GM23338 (cell line): ENCODE results near the gene PDIA5. TPM values are rescaled to one million over a fixed set of nuclear protein-coding genes. Genes with fewer than 3 reads are reported as not detected.

Experiments used
- ATAC-seq: fragments of 200-7000 bp; cut with Tn5 transposase; 3 replicates; pipeline ENCODE4 v1.9.1; 2020
- DNase-seq: peaks from one replicate; pipeline ENCODE4 v3.0.0-alpha.2; 2015; ENCODE audit warnings: low spot score
- H2AFZ ChIP-seq: fragments of 200-600 bp; sonication (generic); 2 replicates; pipeline ENCODE4 v1.8.0; 2016; ENCODE audit warnings: antibody characterized with exemption, mild to moderate bottlenecking, moderate library complexity
- H3F3A ChIP-seq: fragments of 200-600 bp; sonication (generic); replicated peaks from 2 replicates; pipeline ENCODE4 v1.8.0; 2017; ENCODE audit warnings: antibody characterized with exemption, mixed run types, low read depth
- H3K27ac ChIP-seq: fragments of 200-600 bp; sonication (generic); 2 replicates; pipeline ENCODE4 v1.6.1; 2016; ENCODE audit warnings: low read depth
- H3K27me3 ChIP-seq: fragments of 200-600 bp; sonication (generic); 2 replicates; pipeline ENCODE4 v1.8.0; 2016; ENCODE audit warnings: mild to moderate bottlenecking, mixed run types, moderate library complexity; ENCODE audit not compliant: insufficient read depth
- H3K36me3 ChIP-seq: fragments of 200-600 bp; sonication (generic); 2 replicates; pipeline ENCODE4 v1.8.0; 2016; ENCODE audit warnings: mild to moderate bottlenecking; ENCODE audit not compliant: insufficient read depth
- H3K4me1 ChIP-seq: fragments of 200-600 bp; sonication (generic); 2 replicates; pipeline ENCODE4 v1.8.0; 2016; ENCODE audit warnings: mild to moderate bottlenecking, moderate library complexity; ENCODE audit not compliant: insufficient read depth
- H3K4me2 ChIP-seq: fragments of 200-600 bp; sonication (generic); 2 replicates; pipeline ENCODE4 v1.7.1; 2017; ENCODE audit warnings: mixed run types
- H3K4me3 ChIP-seq: fragments of 200-600 bp; sonication (generic); 2 replicates; pipeline ENCODE4 v1.6.1; 2016; ENCODE audit warnings: mixed run types
- H3K79me2 ChIP-seq: fragments of 200-600 bp; sonication (generic); replicated peaks from 2 replicates; pipeline ENCODE4 v1.8.0; 2017; ENCODE audit warnings: mild to moderate bottlenecking; ENCODE audit not compliant: insufficient read depth
- H3K9me2 ChIP-seq: fragments of 200-600 bp; sonication (generic); 2 replicates; pipeline ENCODE4 v1.8.0; 2017; ENCODE audit not compliant: insufficient read depth
- H4K20me1 ChIP-seq: fragments of 200-600 bp; sonication (generic); replicated peaks from 2 replicates; pipeline ENCODE4 v1.8.0; 2017; ENCODE audit warnings: mild to moderate bottlenecking; ENCODE audit not compliant: insufficient read depth
- H3K27ac Mint-ChIP-seq: 2 replicates; pipeline ENCODE4 v1.8.0; 2020; ENCODE audit warnings: inconsistent platforms, mild to moderate bottlenecking, moderate library complexity, mixed read lengths
- H3K27me3 Mint-ChIP-seq: 3 replicates; pipeline ENCODE4 v1.8.0; 2022; ENCODE audit warnings: low read depth, mild to moderate bottlenecking, moderate library complexity, mixed read lengths, inconsistent platforms; ENCODE audit not compliant: insufficient read depth, poor library complexity
- H3K36me3 Mint-ChIP-seq: 3 replicates; pipeline ENCODE4 v1.8.0; 2021; ENCODE audit warnings: low read depth, mild to moderate bottlenecking, inconsistent platforms, moderate library complexity, mixed read lengths
- H3K4me1 Mint-ChIP-seq: 3 replicates; pipeline ENCODE4 v1.8.0; 2020; ENCODE audit warnings: mild to moderate bottlenecking, inconsistent platforms, mixed read lengths
- H3K4me3 Mint-ChIP-seq: 3 replicates; pipeline ENCODE4 v1.8.0; 2021; ENCODE audit warnings: moderate library complexity, mild to moderate bottlenecking, inconsistent platforms, mixed read lengths
- H3K9me3 Mint-ChIP-seq: 3 replicates; pipeline ENCODE4 v1.8.0; 2020; ENCODE audit warnings: moderate library complexity, mild to moderate bottlenecking, inconsistent platforms, mixed read lengths
- CREB1 ChIP-seq: fragments of 250-450 bp; sonication (Bioruptor Pico); IDR thresholded peaks from 2 replicates; pipeline ENCODE4 v1.5.0; 2020; ENCODE audit warnings: low read depth, mild to moderate bottlenecking, moderate library complexity
- POLR2AphosphoS5 ChIP-seq: IDR thresholded peaks from 2 replicates; pipeline ENCODE4 v1.6.1; 2016; ENCODE audit warnings: antibody characterized with exemption, low read depth
- ZNF462 ChIP-seq: fragments of 250-450 bp; sonication (Bioruptor Pico); IDR thresholded peaks from 2 replicates; pipeline ENCODE4 v1.5.0; 2020; ENCODE audit warnings: mild to moderate bottlenecking, moderate library complexity
- polyA plus RNA-seq: library from polyadenylated mRNA; unstranded; fragments of >200 nt; fragmentation: Nextera tagmentation; extraction: Ambion mirVana; gene quantifications from 2 replicates; pipeline ENCODE4 v1.2.1, GENCODE V29; 2016
- total RNA-seq: library from RNA; depleted of rRNA; stranded (reverse); fragments of >200 nt; shearing (Covaris generic); gene quantifications from 2 replicates; pipeline ENCODE4 v1.2.3, GENCODE V29; 2014
- TF ChIP-seq, protein P1 (sequence below): IDR thresholded peaks from one replicate; pipeline ENCODE4 v1.6.1; 2018; ENCODE audit warnings: antibody characterized with exemption; ENCODE audit not compliant: unreplicated experiment

The PDIA5 gene
- total and polyA plus RNA-seq, 2 experiments from 2014 or later, result 22.9 to 28.1 TPM

GRCh38 chr3:123130079-123130750 is 63.4 kb downstream of the PDIA5 start (continued):
- TF ChIP-seq ZNF462 (CRISPR knock-in tag), result no peak
- TF ChIP-seq, protein P1, sequence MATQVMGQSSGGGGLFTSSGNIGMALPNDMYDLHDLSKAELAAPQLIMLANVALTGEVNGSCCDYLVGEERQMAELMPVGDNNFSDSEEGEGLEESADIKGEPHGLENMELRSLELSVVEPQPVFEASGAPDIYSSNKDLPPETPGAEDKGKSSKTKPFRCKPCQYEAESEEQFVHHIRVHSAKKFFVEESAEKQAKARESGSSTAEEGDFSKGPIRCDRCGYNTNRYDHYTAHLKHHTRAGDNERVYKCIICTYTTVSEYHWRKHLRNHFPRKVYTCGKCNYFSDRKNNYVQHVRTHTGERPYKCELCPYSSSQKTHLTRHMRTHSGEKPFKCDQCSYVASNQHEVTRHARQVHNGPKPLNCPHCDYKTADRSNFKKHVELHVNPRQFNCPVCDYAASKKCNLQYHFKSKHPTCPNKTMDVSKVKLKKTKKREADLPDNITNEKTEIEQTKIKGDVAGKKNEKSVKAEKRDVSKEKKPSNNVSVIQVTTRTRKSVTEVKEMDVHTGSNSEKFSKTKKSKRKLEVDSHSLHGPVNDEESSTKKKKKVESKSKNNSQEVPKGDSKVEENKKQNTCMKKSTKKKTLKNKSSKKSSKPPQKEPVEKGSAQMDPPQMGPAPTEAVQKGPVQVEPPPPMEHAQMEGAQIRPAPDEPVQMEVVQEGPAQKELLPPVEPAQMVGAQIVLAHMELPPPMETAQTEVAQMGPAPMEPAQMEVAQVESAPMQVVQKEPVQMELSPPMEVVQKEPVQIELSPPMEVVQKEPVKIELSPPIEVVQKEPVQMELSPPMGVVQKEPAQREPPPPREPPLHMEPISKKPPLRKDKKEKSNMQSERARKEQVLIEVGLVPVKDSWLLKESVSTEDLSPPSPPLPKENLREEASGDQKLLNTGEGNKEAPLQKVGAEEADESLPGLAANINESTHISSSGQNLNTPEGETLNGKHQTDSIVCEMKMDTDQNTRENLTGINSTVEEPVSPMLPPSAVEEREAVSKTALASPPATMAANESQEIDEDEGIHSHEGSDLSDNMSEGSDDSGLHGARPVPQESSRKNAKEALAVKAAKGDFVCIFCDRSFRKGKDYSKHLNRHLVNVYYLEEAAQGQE, result no peak
- no peak for TF ChIP-seq POLR2AphosphoS5

DNA sequence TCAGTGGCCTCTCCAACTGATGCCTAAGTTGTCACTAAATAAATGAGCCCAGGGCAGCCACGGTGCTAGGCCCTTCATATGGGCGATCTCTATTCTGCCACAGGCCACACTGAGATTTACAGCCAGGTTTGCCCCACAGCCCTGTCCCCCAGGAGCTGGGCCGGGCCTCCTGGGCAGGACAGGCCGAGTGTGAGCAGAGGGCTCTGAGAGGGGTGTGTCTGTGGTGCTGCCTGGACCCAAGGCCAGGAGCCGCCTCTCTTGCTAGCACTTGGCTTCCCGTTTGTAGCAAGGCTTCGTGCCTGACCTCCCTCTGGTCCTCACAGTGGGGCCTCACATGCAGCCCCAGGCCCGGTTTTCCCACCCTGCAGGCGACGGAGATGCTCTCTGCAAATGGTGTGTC is 67.8 kb downstream of the PDIA5 start:
- H3K9me3 Mint-ChIP-seq, result no peaks in the 10 kb centered on the region
- no peak; the same call in 2 of the 3 replicates for ATAC-seq
- TF ChIP-seq, protein P1, result no peak
- TF ChIP-seq CREB1, result no peak

More for the DNA sequence above, 67.8 kb downstream of the PDIA5 start:
- H3K9me2 ChIP-seq, result no peaks in the 10 kb centered on the region
- no peak overlapping the region for H3K4me3 ChIP-seq
- no peak overlapping the region for H3K27ac ChIP-seq
- peaks cover 5% of the 10 kb centered on the region; the same call in 2 of the 3 replicates for H3K4me1 Mint-ChIP-seq
- H2AFZ ChIP-seq, result no peak overlapping the region
- no peaks in the 10 kb centered on the region for H3K27me3 ChIP-seq
- H3K4me2 ChIP-seq, result no peak overlapping the region
- H3K79me2 ChIP-seq, result no peaks in the 10 kb centered on the region
- peaks cover 3% of the 10 kb centered on the region; the same call in 1 of the 2 replicates for H4K20me1 ChIP-seq
- DNase-seq, result no peak
- no peak overlapping the region for H3K27ac Mint-ChIP-seq
- peaks cover 6% of the 10 kb centered on the region; the same call in 1 of the 2 replicates for H3K36me3 ChIP-seq
- H3K36me3 Mint-ChIP-seq, result peaks cover 4% of the 10 kb centered on the region; the same call in 1 of the 3 replicates
- no peaks in the 10 kb centered on the region for H3K4me1 ChIP-seq
- no peaks in the 10 kb centered on the region for H3K27me3 Mint-ChIP-seq
- no peaks in the 10 kb centered on the region for H3F3A ChIP-seq
- no peak overlapping the region for H3K4me3 Mint-ChIP-seq
